Suprapubic skin (tissue), 4 donors: Measurements from ENCODE around the gene MBOAT2. TPM values are rescaled to one million over a fixed set of nuclear protein-coding genes. Genes with fewer than 3 reads are reported as not detected.

Experiments used
- DNase-seq, 2 donors: peaks; one replicate each; pipeline ENCODE4 v3.0.0-alpha.2; 2019; ENCODE audit warnings: low spot score in 2 of 2
- H3K27ac ChIP-seq: fragments of 200-600 bp; sonication (generic); one replicate; pipeline ENCODE4 v1.5.1; 2019
- H3K27me3 ChIP-seq: fragments of 200-600 bp; sonication (generic); one replicate; pipeline ENCODE4 v1.5.1; 2019
- H3K36me3 ChIP-seq: fragments of 200-600 bp; sonication (generic); one replicate; pipeline ENCODE4 v1.5.1; 2019
- H3K4me1 ChIP-seq: fragments of 200-600 bp; sonication (generic); one replicate; pipeline ENCODE4 v1.5.1; 2019
- H3K4me3 ChIP-seq: fragments of 200-600 bp; sonication (generic); one replicate; pipeline ENCODE4 v1.5.1; 2019; ENCODE audit warnings: mild to moderate bottlenecking
- H3K9me3 ChIP-seq: fragments of 200-600 bp; sonication (generic); one replicate; pipeline ENCODE4 v1.5.1; 2019
- EP300 ChIP-seq: sonication (generic); formaldehyde crosslinking; IDR thresholded peaks from one replicate; pipeline ENCODE4 v1.6.1; 2017; ENCODE audit warnings: antibody characterized with exemption
- POLR2A ChIP-seq, 2 donors: fragments of 450-650 bp; IDR thresholded peaks; one replicate each; pipeline ENCODE4 v1.6.1; 2017; ENCODE audit warnings: antibody characterized with exemption in 2 of 2, mild to moderate bottlenecking in 2 of 2, moderate library complexity in 2 of 2
- POLR2AphosphoS5 ChIP-seq, 3 donors: sonication (generic); formaldehyde crosslinking; IDR thresholded peaks; one replicate each; pipeline ENCODE4 v1.6.1; 2017; ENCODE audit warnings: antibody characterized with exemption in 3 of 3
- WGBS: methylation state at CpG from one replicate; pipeline ENCODE4 v1.1.5; 2018; 5-methylcytosine and 5-hydroxymethylcytosine counted together
- total RNA-seq, 4 donors: library from RNA; depleted of rRNA; stranded (reverse); fragments of >200 nt; gene quantifications; one replicate each; pipeline ENCODE4 v1.1.0, GENCODE V29; 2016
- TF ChIP-seq, protein P1 (sequence below), 2 donors: fragments of 200-600 bp in 1 of 2; fragments of 450-650 bp in 1 of 2; sonication (generic) in 1 of 2; IDR thresholded peaks; one replicate each; pipeline ENCODE4 v1.5.1; 2016 to 2019; ENCODE audit warnings: antibody characterized with exemption in 2 of 2, mild to moderate bottlenecking in 1 of 2, moderate library complexity in 1 of 2

The MBOAT2 gene
- total RNA-seq, 4 donors from 2014 or later: 44.4 to 55.8 (median 51.1) TPM

DNA sequence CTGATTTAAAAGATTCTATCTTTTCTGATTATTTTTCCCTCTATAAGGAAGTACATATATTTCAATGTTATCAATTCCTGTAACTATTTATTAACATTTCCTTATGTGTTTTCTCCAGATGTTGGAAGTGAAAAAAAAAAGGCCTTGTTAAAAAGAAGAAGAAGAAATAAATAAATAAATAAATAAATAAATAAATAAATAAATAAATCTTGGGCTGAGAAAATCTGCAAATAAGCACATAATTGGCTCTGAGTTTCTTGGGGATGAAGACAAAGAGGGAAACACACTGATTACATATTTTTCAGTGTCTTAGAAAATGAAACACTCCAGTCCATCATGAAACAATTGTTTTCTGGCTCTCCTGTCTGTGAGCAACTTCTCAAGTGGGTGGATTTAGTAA lies 21.1 kb upstream of the MBOAT2 start:
- no peak overlapping the region for H3K27ac ChIP-seq
- DNase-seq: no peak
- H3K36me3 ChIP-seq: no peaks in the 10 kb centered on the region
- no peaks in the 10 kb centered on the region for H3K9me3 ChIP-seq
- peaks cover 3% of the 10 kb centered on the region for H3K27me3 ChIP-seq
- TF ChIP-seq POLR2AphosphoS5 (IDR thresholded peaks at IDR 0.05) (no peak), EP300 (no peak), POLR2A (IDR thresholded peaks at IDR 0.05) (no peak)
- TF ChIP-seq, protein P1, sequence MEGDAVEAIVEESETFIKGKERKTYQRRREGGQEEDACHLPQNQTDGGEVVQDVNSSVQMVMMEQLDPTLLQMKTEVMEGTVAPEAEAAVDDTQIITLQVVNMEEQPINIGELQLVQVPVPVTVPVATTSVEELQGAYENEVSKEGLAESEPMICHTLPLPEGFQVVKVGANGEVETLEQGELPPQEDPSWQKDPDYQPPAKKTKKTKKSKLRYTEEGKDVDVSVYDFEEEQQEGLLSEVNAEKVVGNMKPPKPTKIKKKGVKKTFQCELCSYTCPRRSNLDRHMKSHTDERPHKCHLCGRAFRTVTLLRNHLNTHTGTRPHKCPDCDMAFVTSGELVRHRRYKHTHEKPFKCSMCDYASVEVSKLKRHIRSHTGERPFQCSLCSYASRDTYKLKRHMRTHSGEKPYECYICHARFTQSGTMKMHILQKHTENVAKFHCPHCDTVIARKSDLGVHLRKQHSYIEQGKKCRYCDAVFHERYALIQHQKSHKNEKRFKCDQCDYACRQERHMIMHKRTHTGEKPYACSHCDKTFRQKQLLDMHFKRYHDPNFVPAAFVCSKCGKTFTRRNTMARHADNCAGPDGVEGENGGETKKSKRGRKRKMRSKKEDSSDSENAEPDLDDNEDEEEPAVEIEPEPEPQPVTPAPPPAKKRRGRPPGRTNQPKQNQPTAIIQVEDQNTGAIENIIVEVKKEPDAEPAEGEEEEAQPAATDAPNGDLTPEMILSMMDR (IDR thresholded peaks at IDR 0.05): no peak
- no peaks in the 10 kb centered on the region for H3K4me1 ChIP-seq
- no peak overlapping the region for H3K4me3 ChIP-seq

DNA sequence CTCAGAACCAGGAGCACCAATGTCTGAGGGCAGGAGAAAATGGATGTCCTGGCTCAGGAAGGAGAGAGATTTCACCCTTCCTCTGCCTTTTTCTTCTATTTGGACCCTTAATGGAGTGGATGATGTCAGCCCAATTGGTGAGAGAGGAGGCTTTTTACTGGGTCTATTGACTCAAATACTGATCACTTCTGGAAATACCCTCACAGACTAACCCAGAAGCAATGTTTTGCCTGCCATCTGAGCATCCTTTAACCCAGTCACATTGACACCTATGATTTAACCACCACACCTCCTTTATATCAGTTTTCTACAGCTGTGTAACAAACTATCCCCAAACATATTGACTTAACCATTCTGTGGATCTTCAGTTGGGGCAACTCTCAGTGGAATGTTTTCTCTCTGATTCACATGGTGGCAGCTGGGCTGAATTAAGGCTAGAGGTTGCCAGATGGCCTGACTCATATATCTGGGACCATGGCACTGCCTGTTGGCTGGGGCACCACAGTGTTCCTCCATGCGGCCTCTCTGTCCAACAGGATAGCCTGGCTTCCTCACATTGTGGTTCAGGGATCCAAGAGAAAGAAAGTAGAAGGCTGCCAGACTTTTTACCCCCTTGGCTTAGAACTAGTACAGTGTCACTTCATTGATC lies 18.2 kb upstream of the MBOAT2 start:
- no peak overlapping the region for H3K27ac ChIP-seq
- H3K27me3 ChIP-seq: no peaks in the 10 kb centered on the region
- no peaks in the 10 kb centered on the region for H3K36me3 ChIP-seq
- no peaks in the 10 kb centered on the region for H3K9me3 ChIP-seq
- 89% methylated on average over 1 of the region's 1 CpG for WGBS
- no peak overlapping the region for H3K4me3 ChIP-seq
- TF ChIP-seq, protein P1 (IDR thresholded peaks at IDR 0.05): no peak
- TF ChIP-seq POLR2AphosphoS5 (IDR thresholded peaks at IDR 0.05): no peak
- TF ChIP-seq EP300: no peak
- TF ChIP-seq POLR2A (IDR thresholded peaks at IDR 0.05): no peak
- DNase-seq: no peak
- H3K4me1 ChIP-seq: no peaks in the 10 kb centered on the region

DNA sequence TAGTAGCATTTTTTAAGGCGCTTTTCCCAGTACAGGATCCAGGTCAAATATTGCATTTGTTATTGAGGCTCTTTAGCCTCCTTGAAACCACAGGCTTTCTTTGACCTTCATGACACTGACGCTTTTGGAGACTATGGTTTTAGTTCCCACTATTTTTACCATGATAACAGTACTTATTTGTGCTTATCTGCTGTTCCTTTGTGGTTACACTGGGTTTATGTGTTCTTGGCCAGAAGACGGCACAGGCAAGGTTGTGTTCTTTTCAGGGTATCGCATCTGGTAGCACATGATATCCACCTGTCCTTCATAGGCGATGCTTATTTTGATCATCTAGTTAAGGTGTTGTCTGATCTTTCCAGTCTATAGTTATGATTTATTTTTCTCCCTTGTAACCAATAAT lies 16.8 kb upstream of the MBOAT2 start:
- H3K36me3 ChIP-seq: no peaks in the 10 kb centered on the region
- no peak overlapping the region for H3K4me3 ChIP-seq
- H3K9me3 ChIP-seq: no peaks in the 10 kb centered on the region
- no peak for DNase-seq
- H3K27ac ChIP-seq: no peak overlapping the region
- no peaks in the 10 kb centered on the region for H3K27me3 ChIP-seq
- WGBS: 93% methylated on average over 5 of the region's 5 CpGs
- TF ChIP-seq POLR2AphosphoS5 (IDR thresholded peaks at IDR 0.05) (no peak), POLR2A (IDR thresholded peaks at IDR 0.05) (no peak), EP300 (no peak)
- TF ChIP-seq, protein P1 (IDR thresholded peaks at IDR 0.05): no peak
- no peaks in the 10 kb centered on the region for H3K4me1 ChIP-seq

DNA sequence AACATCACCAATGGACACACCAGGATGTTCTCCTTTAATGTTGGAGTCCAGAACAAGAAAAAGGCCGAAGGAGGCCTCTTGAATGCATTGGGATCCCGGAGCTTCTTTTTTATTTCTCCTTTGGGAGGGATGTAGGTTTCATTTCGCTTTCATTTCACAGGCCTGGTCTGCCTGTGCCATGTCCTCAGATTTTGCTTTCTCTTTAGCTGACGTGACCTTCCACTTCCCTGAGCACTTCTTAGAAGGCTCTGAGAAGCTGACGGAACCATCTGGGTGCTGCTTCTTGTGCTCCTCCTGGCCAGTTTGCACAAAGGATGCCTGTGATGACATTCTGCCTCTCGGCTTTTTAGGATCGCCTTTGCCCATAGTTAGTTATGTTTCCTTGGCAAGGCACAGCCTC lies 15.1 kb upstream of the MBOAT2 start:
- WGBS: 78% methylated on average over 7 of the region's 7 CpGs
- no peak overlapping the region for H3K4me3 ChIP-seq
- no peaks in the 10 kb centered on the region for H3K4me1 ChIP-seq
- TF ChIP-seq, protein P1 (IDR thresholded peaks at IDR 0.05): no peak
- TF ChIP-seq EP300 (no peak), POLR2AphosphoS5 (IDR thresholded peaks at IDR 0.05) (no peak), POLR2A (IDR thresholded peaks at IDR 0.05) (no peak)
- no peak overlapping the region for H3K27ac ChIP-seq
- H3K36me3 ChIP-seq: no peaks in the 10 kb centered on the region
- no peak for DNase-seq
- no peaks in the 10 kb centered on the region for H3K9me3 ChIP-seq
- peaks cover 2% of the 10 kb centered on the region for H3K27me3 ChIP-seq

DNA sequence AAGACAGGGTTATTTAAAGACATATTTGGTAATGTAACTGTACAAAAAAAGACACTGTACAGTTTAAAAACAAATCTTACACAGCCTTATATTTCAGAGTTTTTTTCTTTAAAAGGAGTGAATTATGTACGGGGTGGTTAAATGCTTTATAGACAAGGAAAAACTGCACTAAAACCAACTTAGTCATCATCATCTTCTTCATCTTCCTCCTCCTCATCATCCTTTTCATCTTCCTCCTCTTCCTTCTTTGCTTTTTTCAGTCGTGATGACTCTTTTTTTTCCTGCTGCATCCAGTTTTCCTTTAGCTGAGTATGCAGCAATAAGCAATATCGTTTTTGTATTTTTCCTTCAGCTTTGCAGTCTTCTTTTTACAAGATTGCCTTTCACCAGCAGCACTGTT lies 14.6 kb upstream of the MBOAT2 start:
- no peak overlapping the region for H3K4me3 ChIP-seq
- TF ChIP-seq POLR2AphosphoS5 (IDR thresholded peaks at IDR 0.05) (no peak), POLR2A (IDR thresholded peaks at IDR 0.05) (no peak), EP300 (no peak)
- TF ChIP-seq, protein P1 (IDR thresholded peaks at IDR 0.05): no peak
- DNase-seq: no peak
- 72% methylated on average over 3 of the region's 3 CpGs for WGBS
- no peaks in the 10 kb centered on the region for H3K36me3 ChIP-seq
- peaks cover 2% of the 10 kb centered on the region for H3K27me3 ChIP-seq
- no peaks in the 10 kb centered on the region for H3K4me1 ChIP-seq
- no peaks in the 10 kb centered on the region for H3K9me3 ChIP-seq
- no peak overlapping the region for H3K27ac ChIP-seq
